ENCODE results near the gene HSD11B1.
A peak's percentile ranks its signal among the peaks of the same experiment; 100 is the strongest.

The HSD11B1 gene

GRCh38 chr1:209688746-209689234, 15.9 kb upstream of the HSD11B1 start:
- TF ChIP-seq, protein P1, sequence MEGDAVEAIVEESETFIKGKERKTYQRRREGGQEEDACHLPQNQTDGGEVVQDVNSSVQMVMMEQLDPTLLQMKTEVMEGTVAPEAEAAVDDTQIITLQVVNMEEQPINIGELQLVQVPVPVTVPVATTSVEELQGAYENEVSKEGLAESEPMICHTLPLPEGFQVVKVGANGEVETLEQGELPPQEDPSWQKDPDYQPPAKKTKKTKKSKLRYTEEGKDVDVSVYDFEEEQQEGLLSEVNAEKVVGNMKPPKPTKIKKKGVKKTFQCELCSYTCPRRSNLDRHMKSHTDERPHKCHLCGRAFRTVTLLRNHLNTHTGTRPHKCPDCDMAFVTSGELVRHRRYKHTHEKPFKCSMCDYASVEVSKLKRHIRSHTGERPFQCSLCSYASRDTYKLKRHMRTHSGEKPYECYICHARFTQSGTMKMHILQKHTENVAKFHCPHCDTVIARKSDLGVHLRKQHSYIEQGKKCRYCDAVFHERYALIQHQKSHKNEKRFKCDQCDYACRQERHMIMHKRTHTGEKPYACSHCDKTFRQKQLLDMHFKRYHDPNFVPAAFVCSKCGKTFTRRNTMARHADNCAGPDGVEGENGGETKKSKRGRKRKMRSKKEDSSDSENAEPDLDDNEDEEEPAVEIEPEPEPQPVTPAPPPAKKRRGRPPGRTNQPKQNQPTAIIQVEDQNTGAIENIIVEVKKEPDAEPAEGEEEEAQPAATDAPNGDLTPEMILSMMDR (IDR thresholded peaks at IDR 0.05; ENCODE audit: control extremely low read depth, extremely low read depth, low read depth, missing control alignments), result no peak
- CTCF ChIA-PET, result interaction anchor here (0.9 to 5.9 kb wide), 14 partner anchors 11 to 121 kb away, joined by 3 to 48 read pairs (median 5); partner anchors contain the start of gene G0S2
- DNase-seq (ENCODE audit: extremely low spot score), result no peak
- POLR2A ChIA-PET, result no interaction called here

GRCh38 chr1:209689477-209689876, 15.2 kb upstream of the HSD11B1 start:
- no peak for DNase-seq (ENCODE audit: extremely low spot score)
- POLR2A ChIA-PET, result no interaction called here
- CTCF ChIA-PET, result interaction anchor here (0.9 to 5.9 kb wide), 12 partner anchors 10 to 122 kb away, joined by 3 to 48 read pairs (median 7); partner anchors contain the start of genes CAMK1G and LAMB3
- TF ChIP-seq, protein P1 (IDR thresholded peaks at IDR 0.05; ENCODE audit: control extremely low read depth, extremely low read depth, low read depth, missing control alignments), result no peak

GRCh38 chr1:209691237-209691636, 13.4 kb upstream of the HSD11B1 start:
- TF ChIP-seq, protein P1 (IDR thresholded peaks at IDR 0.05; ENCODE audit: control extremely low read depth, extremely low read depth, low read depth, missing control alignments), result no peak
- ChIA-PET POLR2A (no interaction called here), CTCF (interaction anchor here (0.8 to 5.9 kb wide), 14 partner anchors 9 to 124 kb away, joined by 3 to 48 read pairs (median 11); partner anchors contain the start of genes CAMK1G and LAMB3)
- DNase-seq (ENCODE audit: extremely low spot score), result no peak

DNA sequence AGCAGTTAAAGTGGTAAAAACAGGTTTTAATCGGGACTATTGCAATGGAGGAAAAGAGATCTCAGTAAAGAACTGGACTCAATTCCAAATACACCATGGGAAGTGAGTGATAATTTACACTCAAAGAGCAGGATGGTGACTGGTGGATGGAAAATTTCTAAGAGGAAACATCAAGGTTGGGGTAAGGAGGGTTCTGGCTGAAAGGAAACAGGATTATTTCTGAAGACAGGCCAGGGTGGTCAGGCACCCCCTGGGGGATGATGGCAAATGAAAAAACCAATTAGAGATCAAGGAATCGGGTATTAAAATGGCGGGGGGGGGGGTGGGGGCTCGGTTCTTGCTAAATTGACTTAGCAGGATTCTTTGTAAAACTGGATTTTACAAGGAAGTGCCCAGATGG, 12.3 kb upstream of the HSD11B1 start:
- POLR2A ChIA-PET, result no interaction called here
- DNase-seq (ENCODE audit: extremely low spot score), result no peak
- TF ChIP-seq, protein P1 (IDR thresholded peaks at IDR 0.05; ENCODE audit: control extremely low read depth, extremely low read depth, low read depth, missing control alignments), result no peak

DNA sequence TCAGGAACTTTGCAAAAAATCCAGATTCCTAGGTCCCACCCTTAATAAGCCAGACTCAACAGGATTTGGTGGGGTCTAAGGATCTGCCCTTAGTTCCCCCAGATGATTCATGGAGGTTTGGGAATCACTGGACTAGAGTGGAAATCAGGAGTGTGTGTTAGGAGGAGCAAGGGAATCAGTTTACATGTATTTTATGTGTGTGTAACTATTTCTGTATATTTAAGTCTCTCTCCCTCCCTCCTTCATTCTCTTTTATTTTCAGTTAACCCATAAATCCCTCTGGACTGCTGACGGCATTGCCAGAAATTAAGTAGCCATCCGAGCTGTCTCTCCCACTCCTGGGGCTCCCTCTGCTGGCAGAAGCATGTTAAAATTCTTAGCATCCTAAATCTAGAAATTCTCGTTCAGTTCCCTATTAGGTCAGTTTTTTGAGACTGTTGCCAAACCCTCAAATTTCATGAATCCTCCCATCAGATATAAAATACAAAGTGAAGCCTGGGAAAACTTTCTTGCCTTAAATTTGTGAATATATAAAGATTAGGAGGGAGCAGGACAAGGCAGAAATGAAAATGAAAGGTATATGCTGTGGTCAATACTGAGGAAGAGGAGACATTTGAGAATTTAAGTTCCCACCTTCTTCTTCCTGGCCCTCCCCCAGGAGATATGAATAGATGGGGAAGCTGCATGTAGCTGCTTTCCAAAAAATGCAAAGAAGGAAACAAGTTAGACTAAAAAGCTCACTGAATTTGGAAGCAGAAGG, 11.7 kb upstream of the HSD11B1 start:
- POLR2A ChIA-PET, result no interaction called here
- TF ChIP-seq, protein P1 (IDR thresholded peaks at IDR 0.05; ENCODE audit: control extremely low read depth, extremely low read depth, low read depth, missing control alignments), result peak; percentile 65
- DNase-seq (ENCODE audit: extremely low spot score), result peak; percentile 65
- CTCF ChIA-PET, result interaction anchor here (0.6 to 5.9 kb wide), 32 partner anchors 11 to 133 kb away, joined by 3 to 48 read pairs (median 6); partner anchors contain the start of genes CAMK1G, G0S2, HSD11B1 and LAMB3

More for the DNA sequence above, 12.3 kb upstream of the HSD11B1 start:
- CTCF ChIA-PET, result interaction anchor here (1.1 to 5.9 kb wide), 28 partner anchors 10 to 125 kb away, joined by 3 to 48 read pairs (median 6); partner anchors contain the start of genes CAMK1G, G0S2, HSD11B1 and LAMB3

GRCh38 chr1:209696673-209697072, 8.0 kb upstream of the HSD11B1 start:
- CTCF ChIA-PET, result interaction anchor here (0.6 to 1.8 kb wide), 7 partner anchors 10 to 136 kb away, joined by 3 to 6 read pairs (median 4); no protein-coding TSS in a partner anchor
- POLR2A ChIA-PET, result no interaction called here
- TF ChIP-seq, protein P1 (IDR thresholded peaks at IDR 0.05; ENCODE audit: control extremely low read depth, extremely low read depth, low read depth, missing control alignments), result no peak
- no peak for DNase-seq (ENCODE audit: extremely low spot score)
